ENCODE results near the gene STK32B.

- TF ChIP-seq, protein P1, sequence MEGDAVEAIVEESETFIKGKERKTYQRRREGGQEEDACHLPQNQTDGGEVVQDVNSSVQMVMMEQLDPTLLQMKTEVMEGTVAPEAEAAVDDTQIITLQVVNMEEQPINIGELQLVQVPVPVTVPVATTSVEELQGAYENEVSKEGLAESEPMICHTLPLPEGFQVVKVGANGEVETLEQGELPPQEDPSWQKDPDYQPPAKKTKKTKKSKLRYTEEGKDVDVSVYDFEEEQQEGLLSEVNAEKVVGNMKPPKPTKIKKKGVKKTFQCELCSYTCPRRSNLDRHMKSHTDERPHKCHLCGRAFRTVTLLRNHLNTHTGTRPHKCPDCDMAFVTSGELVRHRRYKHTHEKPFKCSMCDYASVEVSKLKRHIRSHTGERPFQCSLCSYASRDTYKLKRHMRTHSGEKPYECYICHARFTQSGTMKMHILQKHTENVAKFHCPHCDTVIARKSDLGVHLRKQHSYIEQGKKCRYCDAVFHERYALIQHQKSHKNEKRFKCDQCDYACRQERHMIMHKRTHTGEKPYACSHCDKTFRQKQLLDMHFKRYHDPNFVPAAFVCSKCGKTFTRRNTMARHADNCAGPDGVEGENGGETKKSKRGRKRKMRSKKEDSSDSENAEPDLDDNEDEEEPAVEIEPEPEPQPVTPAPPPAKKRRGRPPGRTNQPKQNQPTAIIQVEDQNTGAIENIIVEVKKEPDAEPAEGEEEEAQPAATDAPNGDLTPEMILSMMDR (conservative IDR thresholded peaks at IDR 0.05; ENCODE audit: low read length), result no peak
- TF ChIP-seq EZH2phosphoT487 (IDR thresholded peaks at IDR 0.05; ENCODE audit: borderline replicate concordance), result no peak
Observed at GRCh38 chr4:5416637-5417036, 365.4 kb downstream of the STK32B start.

Data from Loucy (cell line).